SHP77 treated with DMSO at 0.1 percent for 48 hours (cell line): Measurements from ENCODE around the gene KIRREL3.

Experiments used
- DNase-seq: peaks from one replicate; lab custom pipeline; 2025; lab: John Stamatoyannopoulos, UW

The KIRREL3 gene

GRCh38 chr11:126630893-126631798 is 369.4 kb downstream of the KIRREL3 start:
- DNase-seq: no peak

GRCh38 chr11:126630488-126630887 is 370.1 kb downstream of the KIRREL3 start:
- no peak for DNase-seq

- DNase-seq: no peak
Observed at GRCh38 chr11:126628790-126629621, 371.6 kb downstream of the KIRREL3 start.

- no peak for DNase-seq
Observed at GRCh38 chr11:126628450-126628789, 372.1 kb downstream of the KIRREL3 start.

- no peak for DNase-seq
Observed at GRCh38 chr11:126627421-126627820, 373.1 kb downstream of the KIRREL3 start.

- DNase-seq: no peak
Observed at GRCh38 chr11:126624506-126624905, 376.1 kb downstream of the KIRREL3 start.

GRCh38 chr11:126619516-126619915 is 381.1 kb downstream of the KIRREL3 start:
- DNase-seq: no peak

- no peak for DNase-seq
Observed at GRCh38 chr11:126615845-126616244, 384.7 kb downstream of the KIRREL3 start.

GRCh38 chr11:126613272-126613671 is 387.3 kb downstream of the KIRREL3 start:
- no peak for DNase-seq

- no peak for DNase-seq
Observed at GRCh38 chr11:126612671-126613070, 387.9 kb downstream of the KIRREL3 start.

GRCh38 chr11:126611438-126611837 is 389.1 kb downstream of the KIRREL3 start:
- no peak for DNase-seq

GRCh38 chr11:126608658-126609057 is 391.9 kb downstream of the KIRREL3 start:
- DNase-seq: no peak

GRCh38 chr11:126607776-126608541 is 392.6 kb downstream of the KIRREL3 start:
- no peak for DNase-seq

GRCh38 chr11:126607374-126607773 is 393.2 kb downstream of the KIRREL3 start:
- no peak for DNase-seq

- no peak for DNase-seq
Observed at GRCh38 chr11:126606484-126606883, 394.1 kb downstream of the KIRREL3 start.

GRCh38 chr11:126604461-126604860 is 396.1 kb downstream of the KIRREL3 start:
- no peak for DNase-seq

- DNase-seq: no peak
Observed at GRCh38 chr11:126603486-126603885, 397.1 kb downstream of the KIRREL3 start.

- no peak for DNase-seq
Observed at GRCh38 chr11:126602993-126603392, 397.6 kb downstream of the KIRREL3 start.

- DNase-seq: no peak
Observed at GRCh38 chr11:126602349-126602940, 398.1 kb downstream of the KIRREL3 start.

GRCh38 chr11:126601550-126602215 is 398.9 kb downstream of the KIRREL3 start:
- no peak for DNase-seq

- no peak for DNase-seq
Observed at GRCh38 chr11:126601136-126601535, 399.4 kb downstream of the KIRREL3 start.
